Neural progenitor cell (in vitro differentiated cells): ENCODE data around the gene SLC43A1. TPM values are rescaled to one million over a fixed set of nuclear protein-coding genes. Genes with fewer than 3 reads are reported as not detected.

Source experiments
- DNase-seq: peaks from one replicate; pipeline ENCODE4 v3.0.0-alpha.2; 2016; ENCODE audit warnings: low spot score
- H2AFZ ChIP-seq: fragments of 200-600 bp; sonication (generic); replicated peaks from 2 replicates; pipeline ENCODE4 v1.6.1; 2016; ENCODE audit warnings: antibody characterized with exemption
- H3F3A ChIP-seq: fragments of 200-600 bp; sonication (generic); 2 replicates; pipeline ENCODE4 v1.6.1; 2016; ENCODE audit warnings: antibody characterized with exemption, low read depth
- H3K27ac ChIP-seq: fragments of 200-600 bp; sonication (generic); 2 replicates; pipeline ENCODE4 v1.5.1; 2016; ENCODE audit warnings: mild to moderate bottlenecking
- H3K27me3 ChIP-seq: fragments of 200-600 bp; sonication (generic); 2 replicates; pipeline ENCODE4 v1.6.1; 2016; ENCODE audit warnings: mild to moderate bottlenecking, moderate library complexity
- H3K36me3 ChIP-seq: fragments of 200-600 bp; sonication (generic); 2 replicates; pipeline ENCODE4 v1.5.1; 2016
- H3K4me1 ChIP-seq: fragments of 200-600 bp; sonication (generic); 2 replicates; pipeline ENCODE4 v1.6.1; 2016; ENCODE audit warnings: mixed run types
- H3K4me2 ChIP-seq: fragments of 200-600 bp; sonication (generic); 2 replicates; pipeline ENCODE4 v1.6.1; 2016
- H3K4me3 ChIP-seq: fragments of 200-600 bp; sonication (generic); 2 replicates; pipeline ENCODE4 v1.5.1; 2016
- H3K79me2 ChIP-seq: fragments of 200-600 bp; sonication (generic); 2 replicates; pipeline ENCODE4 v1.6.1; 2016; ENCODE audit warnings: low read depth
- H3K9ac ChIP-seq: fragments of 200-600 bp; sonication (generic); 2 replicates; pipeline ENCODE4 v1.6.1; 2016
- H3K9me3 ChIP-seq: fragments of 200-600 bp; sonication (generic); 2 replicates; pipeline ENCODE4 v1.5.1; 2016; ENCODE audit warnings: low read depth
- H4K20me1 ChIP-seq: fragments of 200-600 bp; sonication (generic); 2 replicates; pipeline ENCODE4 v1.6.1; 2016; ENCODE audit warnings: low read depth
- H3K27ac Mint-ChIP-seq: 3 replicates; pipeline ENCODE4 v1.8.0; 2021; ENCODE audit warnings: mixed read lengths
- H3K27me3 Mint-ChIP-seq: 2 replicates; pipeline ENCODE4 v1.8.0; 2022; ENCODE audit warnings: low read depth, mild to moderate bottlenecking, inconsistent platforms, moderate library complexity, mixed read lengths; ENCODE audit not compliant: insufficient read depth
- H3K36me3 Mint-ChIP-seq: 3 replicates; pipeline ENCODE4 v1.8.0; 2021; ENCODE audit warnings: mixed read lengths
- H3K4me1 Mint-ChIP-seq: 3 replicates; pipeline ENCODE4 v1.8.0; 2021; ENCODE audit warnings: mixed read lengths
- H3K4me3 Mint-ChIP-seq: 3 replicates; pipeline ENCODE4 v1.8.0; 2021; ENCODE audit warnings: mild to moderate bottlenecking, moderate library complexity, mixed read lengths
- H3K9me3 Mint-ChIP-seq: 3 replicates; pipeline ENCODE4 v1.8.0; 2020; ENCODE audit warnings: mixed read lengths
- CTCF ChIP-seq: fragments of 200-600 bp; sonication (generic); IDR thresholded peaks from 2 replicates; pipeline ENCODE4 v1.5.1; 2017; ENCODE audit warnings: antibody characterized with exemption, mild to moderate bottlenecking
- EZH2 ChIP-seq: fragments of 200-600 bp; sonication (generic); IDR thresholded peaks from 2 replicates; pipeline ENCODE4 v1.6.1; 2017; ENCODE audit warnings: antibody characterized with exemption, mild to moderate bottlenecking, moderate library complexity
- EZH2phosphoT487 ChIP-seq: fragments of 200-600 bp; sonication (generic); IDR thresholded peaks from 2 replicates; pipeline ENCODE4 v1.6.1; 2017; ENCODE audit warnings: antibody characterized with exemption
- total RNA-seq: library from RNA; depleted of rRNA; stranded (reverse); fragments of >200 nt; gene quantifications from 2 replicates; pipeline ENCODE4 v1.2.3, GENCODE V29; 2015; ENCODE audit warnings: low replicate concordance

SLC43A1 gene
- total RNA-seq, 1 donor from 2014 or later: 0.99 TPM

- Mint-ChIP-seq H3K4me3 (peak within 1 kb of the TSS; percentile 97), H3K27me3 (peaks cover 5% of the 10 kb centered on the region), H3K9me3 (no peaks in the 10 kb centered on the region), H3K27ac (peak within 1 kb of the TSS; percentile 48), H3K4me1 (peaks cover 19% of the 10 kb centered on the region), H3K36me3 (no peaks in the 10 kb centered on the region)
- Histone ChIP-seq H3F3A (peaks cover 16% of the 10 kb centered on the region), H3K36me3 (no peaks in the 10 kb centered on the region), H3K9me3 (no peaks in the 10 kb centered on the region), H3K4me3 (peak within 1 kb of the TSS; percentile 79), H3K9ac (peak within 1 kb of the TSS; percentile 75), H4K20me1 (peaks cover 6% of the 10 kb centered on the region), H2AFZ (peak within 1 kb of the TSS; percentile 77), H3K4me1 (peaks cover 17% of the 10 kb centered on the region), H3K27me3 (peaks cover 18% of the 10 kb centered on the region), H3K4me2 (peak within 1 kb of the TSS; percentile 98), H3K27ac (no peak within 1 kb of the TSS), H3K79me2 (peaks cover 17% of the 10 kb centered on the region)
- DNase-seq: peak; percentile 98
- TF ChIP-seq EZH2phosphoT487 (no peak), CTCF (no peak), EZH2 (no peak)
Measured at GRCh38 chr11:57530596-57531507, 15.3 kb upstream of the SLC43A1 start, which contains the start of gene TIMM10. Gene TIMM10, minus strand, starts transcription at chr11:57530754. Its CDS starts 565 bp downstream, at chr11:57530189.

DNA sequence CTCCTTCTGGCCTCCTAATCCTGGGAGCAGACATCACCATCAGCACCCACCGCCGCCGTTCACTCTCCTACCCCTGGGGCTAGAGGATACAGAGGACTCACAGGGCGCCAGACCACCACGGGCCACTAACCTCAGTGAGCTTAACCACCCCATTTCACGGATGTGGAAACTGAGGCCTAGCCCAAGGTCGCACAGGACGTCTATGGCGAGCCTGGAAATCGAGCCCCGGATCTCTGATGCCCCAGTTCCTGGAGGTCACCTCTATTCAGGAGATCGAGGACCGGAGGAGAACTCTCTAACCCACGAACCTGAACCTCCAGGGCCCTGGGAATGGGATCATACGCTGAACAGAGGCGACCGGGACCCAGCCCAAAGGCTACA is 14.7 kb upstream of the SLC43A1 start:
- H3K9me3 ChIP-seq: no peaks in the 10 kb centered on the region
- peaks cover 17% of the 10 kb centered on the region for H3K79me2 ChIP-seq
- H3K27me3 ChIP-seq: peaks cover 18% of the 10 kb centered on the region
- Mint-ChIP-seq H3K27ac (no peak overlapping the region), H3K4me3 (peak overlapping the region; percentile 97), H3K9me3 (no peaks in the 10 kb centered on the region), H3K4me1 (peaks cover 19% of the 10 kb centered on the region), H3K27me3 (peaks cover 5% of the 10 kb centered on the region), H3K36me3 (no peaks in the 10 kb centered on the region)
- peaks cover 6% of the 10 kb centered on the region for H4K20me1 ChIP-seq
- H3K9ac ChIP-seq: peak overlapping the region; percentile 75
- H3K4me2 ChIP-seq: peak overlapping the region; percentile 98
- DNase-seq: no peak
- H3F3A ChIP-seq: peaks cover 16% of the 10 kb centered on the region
- peak overlapping the region; percentile 79 for H3K4me3 ChIP-seq
- H3K4me1 ChIP-seq: peaks cover 17% of the 10 kb centered on the region
- peak overlapping the region; percentile 52 for H2AFZ ChIP-seq
- TF ChIP-seq EZH2phosphoT487 (no peak), CTCF (no peak), EZH2 (no peak)
- no peaks in the 10 kb centered on the region for H3K36me3 ChIP-seq
- H3K27ac ChIP-seq: no peak overlapping the region

DNA sequence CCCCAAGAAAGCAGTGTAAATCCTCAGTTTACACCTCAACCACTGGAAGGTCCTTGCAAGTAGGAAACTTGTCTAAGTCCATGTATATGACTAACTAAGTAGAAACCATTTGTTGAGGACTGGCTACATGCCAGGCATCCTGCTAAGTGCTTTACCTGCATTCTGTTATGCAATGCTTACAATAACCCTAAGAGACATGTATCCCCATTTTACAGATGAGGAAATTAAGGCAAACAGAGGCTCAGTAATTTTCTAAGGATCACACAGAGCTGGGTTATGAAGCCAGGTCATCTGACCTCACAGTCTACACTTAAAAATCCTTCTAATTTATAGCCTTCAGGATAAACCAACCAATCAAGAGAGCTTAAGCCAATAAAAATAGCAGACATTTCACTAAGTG is 13.5 kb upstream of the SLC43A1 start:
- H3K4me2 ChIP-seq: no peak overlapping the region

More for the DNA sequence above, 13.5 kb upstream of the SLC43A1 start:
- peaks cover 19% of the 10 kb centered on the region for H3K4me1 Mint-ChIP-seq
- Histone ChIP-seq H3K4me1 (peaks cover 17% of the 10 kb centered on the region), H3K27ac (no peak overlapping the region), H2AFZ (no peak overlapping the region), H4K20me1 (peaks cover 6% of the 10 kb centered on the region), H3K79me2 (peaks cover 17% of the 10 kb centered on the region), H3K4me3 (no peak overlapping the region), H3K27me3 (peaks cover 12% of the 10 kb centered on the region), H3K9me3 (no peaks in the 10 kb centered on the region), H3K36me3 (no peaks in the 10 kb centered on the region), H3K9ac (no peak overlapping the region), H3F3A (peaks cover 16% of the 10 kb centered on the region)
- no peak for TF ChIP-seq EZH2
- no peak for TF ChIP-seq CTCF
- no peak for TF ChIP-seq EZH2phosphoT487
- H3K4me3 Mint-ChIP-seq: peak overlapping the region; percentile 50
- no peaks in the 10 kb centered on the region for H3K9me3 Mint-ChIP-seq
- H3K27me3 Mint-ChIP-seq: peaks cover 5% of the 10 kb centered on the region
- DNase-seq: no peak
- peaks cover 3% of the 10 kb centered on the region for H3K36me3 Mint-ChIP-seq
- H3K27ac Mint-ChIP-seq: no peak overlapping the region
